AG10803 (cell line): ENCODE results near the gene RCN1.

Experiments used
- DNase-seq: peaks from one replicate; pipeline ENCODE4 v3.0.0; 2010; ENCODE audit warnings: low read depth
- H3K4me3 ChIP-seq: 2 replicates; pipeline ENCODE4 v1.5.1; 2011; ENCODE audit warnings: mild to moderate bottlenecking, low read length, control low read depth
- TF ChIP-seq, protein P1 (sequence below): conservative IDR thresholded peaks from 2 replicates; pipeline ENCODE4 v1.5.1; 2011; ENCODE audit warnings: mild to moderate bottlenecking, low read length, control low read depth, inconsistent platforms

The RCN1 gene

DNA sequence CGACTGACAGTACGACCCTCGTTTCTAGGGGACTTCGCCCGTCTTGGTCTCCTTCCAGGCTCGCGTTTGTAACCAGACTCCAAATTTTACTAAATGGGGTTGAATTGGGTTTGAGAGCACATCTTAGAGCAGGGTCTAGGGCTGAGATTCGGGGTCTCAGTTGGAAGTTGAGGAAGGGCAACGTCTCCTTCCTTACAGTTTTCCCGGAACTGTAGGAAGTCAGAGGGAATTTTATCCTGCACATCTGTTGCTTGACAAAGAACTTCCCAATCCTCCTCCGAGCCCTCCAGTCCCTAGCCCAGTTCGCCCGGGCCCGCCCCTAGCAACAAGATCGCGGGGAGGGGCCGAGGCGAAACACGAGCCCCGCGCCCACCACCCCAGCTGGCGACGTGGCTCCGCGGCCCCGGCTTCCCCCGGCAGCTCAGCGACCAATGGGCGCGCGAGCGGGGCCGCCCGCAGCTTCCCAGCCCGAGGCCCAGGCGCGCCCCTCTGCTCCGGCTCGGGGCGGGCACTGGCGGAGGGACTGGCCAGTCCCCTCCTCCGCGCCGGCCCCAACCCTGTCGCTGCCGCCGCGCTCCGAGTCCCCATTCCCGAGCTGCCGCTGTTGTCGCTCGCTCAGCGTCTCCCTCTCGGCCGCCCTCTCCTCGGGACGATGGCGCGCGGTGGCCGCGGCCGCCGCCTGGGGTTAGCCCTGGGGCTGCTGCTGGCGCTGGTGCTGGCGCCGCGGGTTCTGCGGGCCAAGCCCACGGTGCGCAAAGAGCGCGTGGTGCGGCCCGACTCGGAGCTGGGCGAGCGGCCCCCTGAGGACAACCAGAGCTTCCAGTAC is at the start of gene RCN1:
Gene RCN1, plus strand, starts transcription at position 530 of the 826 bp plus-strand sequence. Its CDS starts 123 bp downstream, at position 653.
- DNase-seq, result peak; percentile 88
- H3K4me3 ChIP-seq, result peak within 1 kb of the TSS; percentile 73
- TF ChIP-seq, protein P1, sequence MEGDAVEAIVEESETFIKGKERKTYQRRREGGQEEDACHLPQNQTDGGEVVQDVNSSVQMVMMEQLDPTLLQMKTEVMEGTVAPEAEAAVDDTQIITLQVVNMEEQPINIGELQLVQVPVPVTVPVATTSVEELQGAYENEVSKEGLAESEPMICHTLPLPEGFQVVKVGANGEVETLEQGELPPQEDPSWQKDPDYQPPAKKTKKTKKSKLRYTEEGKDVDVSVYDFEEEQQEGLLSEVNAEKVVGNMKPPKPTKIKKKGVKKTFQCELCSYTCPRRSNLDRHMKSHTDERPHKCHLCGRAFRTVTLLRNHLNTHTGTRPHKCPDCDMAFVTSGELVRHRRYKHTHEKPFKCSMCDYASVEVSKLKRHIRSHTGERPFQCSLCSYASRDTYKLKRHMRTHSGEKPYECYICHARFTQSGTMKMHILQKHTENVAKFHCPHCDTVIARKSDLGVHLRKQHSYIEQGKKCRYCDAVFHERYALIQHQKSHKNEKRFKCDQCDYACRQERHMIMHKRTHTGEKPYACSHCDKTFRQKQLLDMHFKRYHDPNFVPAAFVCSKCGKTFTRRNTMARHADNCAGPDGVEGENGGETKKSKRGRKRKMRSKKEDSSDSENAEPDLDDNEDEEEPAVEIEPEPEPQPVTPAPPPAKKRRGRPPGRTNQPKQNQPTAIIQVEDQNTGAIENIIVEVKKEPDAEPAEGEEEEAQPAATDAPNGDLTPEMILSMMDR, result no peak

DNA sequence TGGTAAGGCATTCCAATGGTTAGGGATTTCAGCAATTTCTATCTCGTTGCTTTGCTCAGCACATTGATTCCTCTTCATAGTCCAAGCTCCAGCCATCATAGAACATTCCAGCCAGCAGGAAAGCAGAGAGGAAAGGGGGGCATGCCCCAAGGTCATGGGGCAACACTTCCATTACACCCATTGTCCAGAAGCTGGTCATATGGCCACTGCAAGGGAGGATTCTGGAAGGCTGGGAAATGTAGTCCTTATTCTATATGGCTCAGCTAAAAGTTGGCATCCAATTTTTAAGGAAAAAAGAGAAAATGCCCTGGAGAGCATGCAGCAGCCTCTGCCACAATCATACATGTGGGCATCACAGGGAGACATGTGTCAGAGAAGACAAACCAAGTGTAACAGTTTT is 47.1 kb upstream of the RCN1 start:
- TF ChIP-seq, protein P1, result no peak
- no peak overlapping the region for H3K4me3 ChIP-seq
- no peak for DNase-seq

DNA sequence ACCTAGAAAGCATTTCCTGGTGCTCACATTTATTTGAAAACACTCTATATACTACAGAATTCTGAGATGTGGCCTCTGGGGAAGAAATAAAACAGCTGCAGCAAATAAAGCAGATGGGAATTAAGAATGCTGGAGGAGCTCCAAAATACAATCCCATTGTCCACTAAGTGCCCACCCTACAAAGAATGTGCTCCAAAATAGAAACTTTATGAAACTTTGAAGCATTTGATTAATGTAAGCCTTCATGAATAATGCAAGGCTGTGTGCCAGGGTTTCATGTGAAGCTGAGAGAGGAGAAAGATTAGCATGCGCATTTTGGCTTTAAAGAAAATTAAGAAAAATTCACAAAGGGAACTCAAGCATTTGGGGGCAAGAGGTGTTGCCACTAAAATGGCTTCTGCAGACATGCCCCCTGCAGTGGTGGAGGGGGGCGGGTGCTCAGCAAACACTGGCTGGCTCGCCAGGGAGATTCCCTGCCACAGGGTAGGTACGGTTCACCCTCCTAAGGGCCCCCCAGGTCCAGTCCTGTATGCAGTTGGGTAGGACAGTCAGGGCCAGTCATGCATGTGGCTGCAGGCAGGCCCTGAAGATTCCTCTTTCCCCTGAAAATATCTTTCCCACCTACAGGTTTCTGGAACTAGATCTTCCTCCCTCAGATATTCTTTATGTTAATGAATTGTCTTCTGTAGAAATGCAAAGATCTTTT is 46.6 kb upstream of the RCN1 start:
- peak; percentile 47 for DNase-seq
- TF ChIP-seq, protein P1, result no peak
- no peak overlapping the region for H3K4me3 ChIP-seq

DNA sequence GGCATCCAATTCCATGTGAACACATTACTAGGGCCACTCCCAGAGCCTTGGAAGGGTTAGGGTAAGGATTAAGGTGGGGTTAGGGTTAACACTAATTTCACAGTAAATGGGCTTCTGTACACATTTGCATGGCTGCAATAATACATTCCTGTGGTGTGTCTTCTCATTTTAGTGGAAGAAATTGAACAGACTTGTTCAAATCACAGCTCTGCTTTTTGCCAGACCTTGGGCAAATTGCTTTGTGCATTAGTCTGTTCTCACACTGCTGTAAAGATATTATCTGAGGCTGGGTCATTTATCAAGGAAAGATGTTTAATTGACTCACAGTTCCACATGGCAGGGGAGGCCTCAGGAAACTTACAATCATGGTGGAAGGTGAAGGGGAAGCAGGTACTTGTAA is 45.4 kb upstream of the RCN1 start:
- TF ChIP-seq, protein P1, result no peak
- DNase-seq, result peak; percentile 56

DNA sequence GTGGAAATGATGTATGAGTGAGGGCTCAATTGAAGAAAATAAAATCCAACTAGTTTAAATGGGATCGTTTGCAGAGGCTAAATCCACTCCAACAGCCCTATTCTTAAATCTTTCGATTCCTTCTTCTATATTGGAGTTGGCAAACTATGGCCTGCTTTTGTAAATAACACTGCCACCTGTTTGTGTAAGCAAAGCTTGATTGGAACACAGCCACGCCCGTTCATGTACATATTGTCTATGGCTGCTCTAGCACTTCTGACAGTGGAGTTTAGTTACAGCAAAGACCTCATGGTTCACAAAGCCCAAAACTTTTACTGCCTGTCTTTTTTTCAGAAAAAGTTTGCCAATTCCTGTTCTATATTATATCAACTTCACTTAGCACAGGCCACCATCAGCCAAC is 40.6 kb upstream of the RCN1 start:
- TF ChIP-seq, protein P1, result no peak
- no peak overlapping the region for H3K4me3 ChIP-seq
- no peak for DNase-seq

More for the DNA sequence above, 45.4 kb upstream of the RCN1 start:
- H3K4me3 ChIP-seq, result no peak overlapping the region

DNA sequence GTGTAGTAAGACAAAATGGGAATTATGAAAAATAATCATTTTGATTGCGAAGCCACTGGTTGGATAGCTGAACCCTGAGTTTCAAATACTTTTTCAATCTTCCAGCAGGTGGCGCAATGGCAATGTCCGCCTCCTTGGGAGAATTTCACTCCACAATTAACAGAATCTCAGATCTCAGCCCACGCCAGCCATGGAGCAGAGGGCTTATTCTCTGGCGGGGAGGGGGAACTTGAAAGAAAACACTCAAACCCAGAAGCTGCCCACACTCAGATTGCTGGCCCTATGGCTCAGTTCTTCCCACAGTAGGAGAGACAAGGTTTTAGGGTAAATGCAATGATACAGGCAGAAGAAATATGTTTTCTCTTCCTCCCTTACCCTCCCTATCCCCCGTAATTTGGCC is 38.7 kb upstream of the RCN1 start:
- no peak overlapping the region for H3K4me3 ChIP-seq
- TF ChIP-seq, protein P1, result peak; percentile 79
- peak; percentile 56 for DNase-seq
